Measurements from ENCODE around the gene ZNF784. TPM values are rescaled to one million over a fixed set of nuclear protein-coding genes. Genes with fewer than 3 reads are reported as not detected.

The ZNF784 gene, protein sequence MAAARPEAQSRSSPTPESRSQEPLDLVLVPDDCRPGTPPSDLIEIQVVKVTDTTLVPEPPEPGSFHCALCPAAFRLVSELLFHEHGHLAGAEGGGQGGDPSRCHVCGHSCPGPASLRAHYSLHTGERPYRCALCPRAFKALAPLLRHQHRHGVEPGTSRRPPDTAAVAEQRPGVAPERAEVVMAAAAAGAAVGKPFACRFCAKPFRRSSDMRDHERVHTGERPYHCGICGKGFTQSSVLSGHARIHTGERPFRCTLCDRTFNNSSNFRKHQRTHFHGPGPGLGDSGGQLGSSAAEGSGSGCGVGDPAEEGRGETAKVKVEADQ
- 1 to 10 TPM; 5.9 to 9.1 (median 7.5) TPM for polyA plus RNA-seq (ENCODE audit: insufficient read length in 10 of 10)
- long read RNA-seq, donor 1, partial matches to known transcripts: 0 of 1 reads
- long read RNA-seq, donor 1, other reads (novel, unspliced or antisense): 0 of 1 reads
- long read RNA-seq, donor 2, partial matches to known transcripts: 32 of 33 reads
- long read RNA-seq, donor 2, other reads (novel, unspliced or antisense): 0 of 33 reads
- long read RNA-seq, donor 3: 0 reads
- long read RNA-seq, donor 4: 0 reads
- long read RNA-seq, donor 5, partial matches to known transcripts: 0 of 3 reads
- long read RNA-seq, donor 5, other reads (novel, unspliced or antisense): 0 of 3 reads
- long read RNA-seq, donor 6, transcript ZNF784-201 (2 exons, 2,021 nt): major isoform, 7 of 71 reads
- long read RNA-seq, donor 6, partial matches to known transcripts: 64 of 71 reads
- long read RNA-seq, donor 6, other reads (novel, unspliced or antisense): 0 of 71 reads
- long read RNA-seq, donor 7, partial matches to known transcripts: 0 of 3 reads
- long read RNA-seq, donor 7, other reads (novel, unspliced or antisense): 0 of 3 reads
- long read RNA-seq, donor 8, partial matches to known transcripts: 0 of 2 reads
- long read RNA-seq, donor 8, other reads (novel, unspliced or antisense): 0 of 2 reads
- long read RNA-seq, donor 9, partial matches to known transcripts: 0 of 1 reads
- long read RNA-seq, donor 9, other reads (novel, unspliced or antisense): 0 of 1 reads

DNA sequence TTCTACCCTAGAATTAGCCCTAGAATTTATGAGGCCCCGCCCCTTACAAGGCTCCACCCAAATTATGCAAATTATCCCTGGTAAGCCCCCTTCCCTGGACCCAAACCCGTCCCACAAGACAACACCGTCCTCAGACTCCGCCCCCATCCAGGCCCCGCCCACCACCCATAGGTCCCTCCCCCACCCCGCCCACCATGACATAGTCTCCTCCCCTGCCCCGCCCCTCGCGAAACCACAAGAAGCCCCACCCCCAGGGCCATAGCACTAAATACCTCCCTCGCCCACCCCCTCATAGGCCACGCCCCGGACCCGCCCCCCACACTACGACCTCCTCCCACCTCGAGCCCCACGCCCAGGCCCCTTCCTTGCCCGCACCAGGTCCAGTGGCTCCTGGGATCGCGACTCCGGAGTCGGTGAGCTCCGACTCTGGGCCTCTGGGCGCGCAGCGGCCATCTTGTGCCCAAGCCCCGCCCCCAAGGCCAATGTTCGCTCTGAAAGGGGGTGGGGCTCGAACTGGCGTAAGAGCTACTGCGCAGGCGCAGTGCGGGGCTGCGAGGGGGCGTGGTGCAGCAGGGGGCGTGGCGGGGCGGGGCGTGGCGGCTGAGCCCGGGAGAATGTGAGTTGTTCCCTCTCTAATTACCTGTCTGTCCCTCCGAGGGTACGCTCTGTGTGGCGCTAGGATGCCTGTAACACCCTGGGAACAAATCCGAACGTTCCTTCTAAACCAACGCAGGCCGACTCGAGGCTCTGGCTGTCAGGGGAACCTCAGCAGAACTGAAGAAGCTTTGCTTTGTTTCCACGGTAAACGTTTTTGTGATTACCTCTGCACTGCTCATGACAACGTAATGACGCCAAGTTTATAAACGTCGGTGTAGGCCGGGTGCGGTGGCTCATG lies at the start of gene ZNF784:
ZNF784 (minus strand) TSS at position 458 of the 895 bp plus-strand sequence; CDS start at position 453, 5 bp downstream.
- DNase-seq: peak; percentile 93 to 97 (median 96)

DNA sequence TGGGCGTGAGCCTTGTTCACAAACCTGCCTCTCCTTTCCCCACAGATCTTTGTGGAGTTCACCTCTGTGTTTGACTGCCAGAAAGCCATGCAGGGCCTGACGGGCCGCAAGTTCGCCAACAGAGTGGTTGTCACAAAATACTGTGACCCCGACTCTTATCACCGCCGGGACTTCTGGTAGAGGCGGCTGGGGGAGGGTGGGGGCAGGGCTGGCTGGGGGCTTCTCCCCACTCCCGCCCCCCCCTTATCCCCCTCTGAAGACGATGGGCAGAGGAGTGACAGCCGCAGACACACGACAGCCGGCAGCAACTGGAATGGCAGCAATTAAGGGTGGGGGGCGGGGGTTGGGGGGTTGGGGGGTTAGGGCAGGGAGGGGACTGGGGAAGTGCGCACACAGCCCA lies 49.5 kb upstream of the ZNF784 start:
- no peak for DNase-seq

DNA sequence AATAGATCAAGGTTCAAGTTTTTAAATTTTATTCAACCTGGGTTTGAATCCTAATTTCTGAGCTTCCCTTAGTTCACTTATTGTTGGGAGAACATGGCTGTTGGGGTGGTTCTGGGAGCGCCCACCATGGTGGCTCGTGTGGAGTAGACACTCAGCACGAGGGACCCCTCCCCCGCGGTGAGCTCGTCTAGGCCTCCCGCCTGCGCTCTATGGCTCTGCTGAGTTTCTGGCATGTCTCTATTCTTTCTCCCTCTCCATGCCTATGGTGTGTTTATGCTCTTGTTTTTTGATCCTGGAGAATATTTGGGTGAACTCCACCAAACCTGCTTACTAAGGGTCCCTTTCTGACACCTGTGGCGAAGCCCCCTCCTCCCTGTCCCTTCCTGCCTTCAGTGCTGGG lies 49.1 kb upstream of the ZNF784 start:
- no peak for DNase-seq

- DNase-seq: no peak
Observed at GRCh38 chr19:55672418-55672817, 48.1 kb upstream of the ZNF784 start.

GRCh38 chr19:55671054-55671378 lies 46.6 kb upstream of the ZNF784 start:
- DNase-seq: no peak

GRCh38 chr19:55670280-55671053 lies 46.1 kb upstream of the ZNF784 start:
- peak in 1 of 3 donors; percentile 45 for DNase-seq

GRCh38 chr19:55669418-55670279 lies 45.3 kb upstream of the ZNF784 start:
- DNase-seq: no peak

- DNase-seq: no peak
Observed at GRCh38 chr19:55668603-55669348, 44.4 kb upstream of the ZNF784 start.

- DNase-seq: no peak
Observed at GRCh38 chr19:55667958-55668357, 43.6 kb upstream of the ZNF784 start.

- no peak for DNase-seq
Observed at GRCh38 chr19:55667511-55667910, 43.1 kb upstream of the ZNF784 start.

DNA sequence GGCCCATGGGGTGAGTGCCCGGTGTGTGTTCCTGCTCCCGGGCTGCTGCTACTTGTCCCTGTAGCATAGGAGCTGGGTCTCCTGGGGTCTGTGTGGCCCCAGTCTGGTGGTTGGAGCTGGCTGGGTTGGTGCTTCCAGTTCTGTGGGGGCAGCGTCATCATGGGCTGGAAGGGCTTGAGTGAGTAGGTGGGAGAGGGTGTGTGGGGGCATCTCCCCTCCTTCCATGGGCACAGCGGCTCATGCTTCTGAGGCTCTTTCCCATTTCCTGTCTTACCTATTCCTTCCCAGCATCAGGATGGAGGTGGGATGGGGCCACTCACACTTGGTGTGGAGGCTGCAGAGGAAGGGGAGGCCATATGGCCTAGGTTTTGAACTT lies 42.6 kb upstream of the ZNF784 start:
- no peak for DNase-seq

GRCh38 chr19:55666343-55667005 lies 42.1 kb upstream of the ZNF784 start:
- DNase-seq: no peak

- DNase-seq: no peak
Observed at GRCh38 chr19:55663846-55664536, 39.6 kb upstream of the ZNF784 start.

- DNase-seq: no peak
Observed at GRCh38 chr19:55661826-55662225, 37.5 kb upstream of the ZNF784 start.

DNA sequence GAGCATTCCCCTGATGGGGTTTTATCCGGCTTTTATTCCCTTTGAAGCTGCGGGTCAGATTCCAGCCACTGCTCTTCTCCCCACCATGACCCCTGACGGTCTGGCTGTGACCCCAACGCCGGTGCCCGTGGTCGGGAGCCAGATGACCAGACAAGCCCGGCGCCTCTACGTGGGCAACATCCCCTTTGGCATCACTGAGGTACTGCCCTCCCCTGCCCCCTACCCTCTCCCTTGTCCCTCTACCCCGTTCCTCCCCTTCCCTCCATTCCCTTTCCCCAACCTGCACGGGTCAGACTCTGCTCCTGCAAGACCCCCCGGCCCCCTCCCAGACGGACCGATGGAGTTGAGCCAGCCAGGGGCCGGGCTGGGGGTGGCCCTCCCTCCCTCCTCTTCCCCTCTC lies 36.6 kb upstream of the ZNF784 start:
- no peak for DNase-seq

DNA sequence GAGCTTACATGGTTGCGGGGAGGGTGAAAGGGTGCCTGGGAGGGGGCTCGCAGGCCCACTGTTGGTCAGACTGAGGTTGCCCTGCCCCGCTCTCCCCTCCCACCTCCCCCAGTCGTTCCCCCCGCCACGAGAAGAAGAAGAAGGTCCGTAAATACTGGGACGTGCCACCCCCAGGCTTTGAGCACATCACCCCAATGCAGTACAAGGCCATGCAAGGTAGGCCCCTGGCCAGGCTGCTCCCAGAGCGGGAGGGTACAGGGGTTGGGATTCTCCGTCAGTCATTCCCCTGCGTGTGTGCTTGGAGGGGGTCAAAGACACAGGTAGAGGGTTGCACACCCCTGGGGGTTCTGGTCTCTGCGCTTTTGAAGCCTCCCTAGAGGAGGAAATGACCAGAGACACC lies 36.0 kb upstream of the ZNF784 start:
- DNase-seq: no peak

GRCh38 chr19:55659822-55660221 lies 35.5 kb upstream of the ZNF784 start:
- DNase-seq: no peak
